NT2/D1 (cell line): ENCODE data around the gene BOD1L1.

Source experiments
- SUZ12 ChIP-seq: IDR thresholded peaks from 2 replicates; pipeline ENCODE4 v1.6.1; 2011; ENCODE audit not compliant: insufficient read length, insufficient read depth; ENCODE audit errors: extremely low read depth
- ZNF274 ChIP-seq: IDR thresholded peaks from 2 replicates; pipeline ENCODE4 v1.6.1; 2011; ENCODE audit warnings: mild to moderate bottlenecking, low read depth, low read length

- no peak for TF ChIP-seq SUZ12
- TF ChIP-seq ZNF274: no peak
Measured at GRCh38 chr4:13647031-13647430, 19.5 kb upstream of the BOD1L1 start.
